Natural killer cell (primary cell): ENCODE measurements around the gene KNOP1. TPM values are rescaled to one million over a fixed set of nuclear protein-coding genes. Genes with fewer than 3 reads are reported as not detected.

Experiments used
- ATAC-seq, 3 donors: fragments of 150-1000 bp in 2 of 3; fragments of 200-7000 bp in 1 of 3; cut with Tn5 transposase; 1 replicate in 1 of 3; 2 replicates in 2 of 3; pipeline ENCODE4 v1.10.0; 2021; ENCODE audit warnings: mild to moderate bottlenecking in 2 of 3, moderate library complexity in 2 of 3
- DNase-seq, 2 donors: peaks; one replicate each; pipeline versions ENCODE4 v3.0.0 to v3.0.0-alpha.2; 2013 to 2021; ENCODE audit warnings: mixed read lengths in 1 of 2
- H3K27ac ChIP-seq: one replicate; pipeline ENCODE4 v1.5.1; 2013; ENCODE audit warnings: mild to moderate bottlenecking, low read length
- H3K27me3 ChIP-seq: one replicate; pipeline ENCODE4 v1.6.1; 2013; ENCODE audit warnings: low read length; ENCODE audit not compliant: control insufficient read depth, insufficient read depth
- H3K36me3 ChIP-seq: one replicate; pipeline ENCODE4 v1.6.1; 2013; ENCODE audit warnings: low read length; ENCODE audit not compliant: control insufficient read depth, insufficient read depth
- H3K4me1 ChIP-seq: one replicate; pipeline ENCODE4 v1.6.1; 2013; ENCODE audit warnings: low read length; ENCODE audit not compliant: control insufficient read depth, insufficient read depth
- H3K4me3 ChIP-seq: one replicate; pipeline ENCODE4 v1.5.1; 2013; ENCODE audit warnings: low read length
- H3K9me3 ChIP-seq: one replicate; pipeline ENCODE4 v1.6.1; 2013; ENCODE audit warnings: low read length; ENCODE audit not compliant: control insufficient read depth, insufficient read depth
- H3K27ac Mint-ChIP-seq, 2 donors: one replicate each; pipeline ENCODE4 v1.8.0; 2022; ENCODE audit warnings: mild to moderate bottlenecking in 2 of 2, mixed read lengths in 2 of 2, moderate library complexity in 1 of 2
- H3K27me3 Mint-ChIP-seq, 2 donors: one replicate each; pipeline ENCODE4 v1.8.0; 2022; ENCODE audit warnings: low read depth in 2 of 2, mixed read lengths in 2 of 2
- H3K36me3 Mint-ChIP-seq: one replicate; pipeline ENCODE4 v1.8.0; 2022; ENCODE audit warnings: mixed read lengths
- H3K4me1 Mint-ChIP-seq, 2 donors: one replicate each; pipeline ENCODE4 v1.8.0; 2022; ENCODE audit warnings: mixed read lengths in 2 of 2
- H3K4me3 Mint-ChIP-seq: one replicate; pipeline ENCODE4 v1.8.0; 2022; ENCODE audit warnings: mild to moderate bottlenecking, moderate library complexity, mixed read lengths
- H3K9me3 Mint-ChIP-seq, 2 donors: one replicate each; pipeline ENCODE4 v1.8.0; 2022; ENCODE audit warnings: mixed read lengths in 2 of 2
- WGBS: methylation state at CpG from one replicate; pipeline ENCODE4 v1.1.7; 2013; ENCODE audit warnings: missing lambda C conversion rate; ENCODE audit not compliant: insufficient coverage; 5-methylcytosine and 5-hydroxymethylcytosine counted together
- intact Hi-C: fragments of 100-400 bp; cut with micrococcal nuclease; formaldehyde crosslinking; loops from one replicate; pipeline ENCODE4 v1.14.2; 2022
- total RNA-seq, 4 donors: library from RNA; stranded (reverse); fragments of 120-200 nt in 1 of 4; gene quantifications; one replicate each; pipeline versions ENCODE4 v1.2.3 to v1.2.4, GENCODE V29; 2013 to 2022
- TF ChIP-seq, protein P1 (sequence below): fragments of 200-600 bp; IDR thresholded peaks from one replicate; pipeline ENCODE4 v1.8.0; 2022; ENCODE audit warnings: antibody characterized with exemption

The KNOP1 gene
- total RNA-seq, 3 donors from 2014 or later (not counting 1 experiment from before 2014, with no cell fraction given) = 5.6 to 8.0 (median 6.9) TPM

DNA sequence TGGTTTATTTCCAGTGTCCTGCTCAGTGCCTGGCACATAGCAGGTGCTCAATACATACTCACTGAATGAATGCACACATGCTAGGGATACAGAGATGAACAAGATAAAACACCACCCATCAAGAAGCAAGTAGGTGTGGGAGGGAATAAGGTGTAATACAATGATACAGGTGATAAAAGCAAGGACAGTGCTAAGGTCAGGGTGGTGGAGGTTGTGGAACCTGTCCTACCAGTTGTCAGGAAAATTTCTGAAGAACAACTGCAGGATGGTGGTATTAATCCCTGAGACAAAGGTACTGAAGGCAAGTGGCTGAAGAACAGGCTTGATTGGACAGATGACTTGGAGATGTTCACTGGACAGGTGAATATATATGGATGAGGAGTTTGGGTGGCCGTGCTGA, 1.8 kb downstream of the KNOP1 start:
- Mint-ChIP-seq H3K4me3 (peak overlapping the region; percentile 58), H3K36me3 (peaks cover 11% of the 10 kb centered on the region), H3K27me3 (no peaks in the 10 kb centered on the region), H3K9me3 (no peaks in the 10 kb centered on the region), H3K4me1 (peaks cover 28 to 37% of the 10 kb centered on the region in 2 donors), H3K27ac (no peak overlapping the region)
- Histone ChIP-seq H3K27ac (no peak overlapping the region), H3K4me1 (peaks cover 13% of the 10 kb centered on the region), H3K4me3 (no peak overlapping the region), H3K9me3 (no peaks in the 10 kb centered on the region), H3K27me3 (no peaks in the 10 kb centered on the region), H3K36me3 (peaks cover 2% of the 10 kb centered on the region)
- ATAC-seq (no peak), DNase-seq (no peak)
- TF ChIP-seq, protein P1, sequence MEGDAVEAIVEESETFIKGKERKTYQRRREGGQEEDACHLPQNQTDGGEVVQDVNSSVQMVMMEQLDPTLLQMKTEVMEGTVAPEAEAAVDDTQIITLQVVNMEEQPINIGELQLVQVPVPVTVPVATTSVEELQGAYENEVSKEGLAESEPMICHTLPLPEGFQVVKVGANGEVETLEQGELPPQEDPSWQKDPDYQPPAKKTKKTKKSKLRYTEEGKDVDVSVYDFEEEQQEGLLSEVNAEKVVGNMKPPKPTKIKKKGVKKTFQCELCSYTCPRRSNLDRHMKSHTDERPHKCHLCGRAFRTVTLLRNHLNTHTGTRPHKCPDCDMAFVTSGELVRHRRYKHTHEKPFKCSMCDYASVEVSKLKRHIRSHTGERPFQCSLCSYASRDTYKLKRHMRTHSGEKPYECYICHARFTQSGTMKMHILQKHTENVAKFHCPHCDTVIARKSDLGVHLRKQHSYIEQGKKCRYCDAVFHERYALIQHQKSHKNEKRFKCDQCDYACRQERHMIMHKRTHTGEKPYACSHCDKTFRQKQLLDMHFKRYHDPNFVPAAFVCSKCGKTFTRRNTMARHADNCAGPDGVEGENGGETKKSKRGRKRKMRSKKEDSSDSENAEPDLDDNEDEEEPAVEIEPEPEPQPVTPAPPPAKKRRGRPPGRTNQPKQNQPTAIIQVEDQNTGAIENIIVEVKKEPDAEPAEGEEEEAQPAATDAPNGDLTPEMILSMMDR = no peak
- intact Hi-C loops = no loop called here
- 95% methylated on average over 1 of the region's 1 CpG for WGBS

DNA sequence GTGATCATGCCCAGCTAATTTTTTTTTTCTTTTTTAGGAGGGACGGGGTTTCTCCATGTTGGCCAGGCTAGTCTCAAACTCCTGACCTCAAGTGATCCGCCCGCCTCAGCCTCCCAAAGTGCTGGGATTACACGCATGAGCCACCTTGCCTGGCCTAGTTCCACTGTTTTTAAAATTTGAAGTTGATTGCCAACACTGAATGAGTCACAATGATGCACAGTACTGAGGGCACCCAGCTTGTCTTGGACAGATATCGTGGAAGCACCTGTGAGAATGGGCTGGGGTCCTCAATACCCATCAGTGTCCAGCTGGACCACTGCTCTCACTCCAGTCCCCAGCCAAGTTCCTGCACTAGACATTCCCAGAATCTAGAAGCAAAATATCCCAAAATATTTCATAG, 2.5 kb downstream of the KNOP1 start:
- intact Hi-C loops = no loop called here
- Mint-ChIP-seq H3K9me3 (no peaks in the 10 kb centered on the region), H3K27me3 (no peaks in the 10 kb centered on the region), H3K36me3 (peaks cover 11% of the 10 kb centered on the region), H3K4me1 (peaks cover 28 to 37% of the 10 kb centered on the region in 2 donors), H3K4me3 (no peak overlapping the region), H3K27ac (no peak overlapping the region)
- Histone ChIP-seq H3K27ac (no peak overlapping the region), H3K4me1 (peaks cover 13% of the 10 kb centered on the region), H3K27me3 (no peaks in the 10 kb centered on the region), H3K36me3 (peaks cover 2% of the 10 kb centered on the region), H3K4me3 (no peak overlapping the region), H3K9me3 (no peaks in the 10 kb centered on the region)
- WGBS = 97% methylated on average over 5 of the region's 5 CpGs
- ATAC-seq (no peak), DNase-seq (no peak)
- TF ChIP-seq, protein P1 = no peak

DNA sequence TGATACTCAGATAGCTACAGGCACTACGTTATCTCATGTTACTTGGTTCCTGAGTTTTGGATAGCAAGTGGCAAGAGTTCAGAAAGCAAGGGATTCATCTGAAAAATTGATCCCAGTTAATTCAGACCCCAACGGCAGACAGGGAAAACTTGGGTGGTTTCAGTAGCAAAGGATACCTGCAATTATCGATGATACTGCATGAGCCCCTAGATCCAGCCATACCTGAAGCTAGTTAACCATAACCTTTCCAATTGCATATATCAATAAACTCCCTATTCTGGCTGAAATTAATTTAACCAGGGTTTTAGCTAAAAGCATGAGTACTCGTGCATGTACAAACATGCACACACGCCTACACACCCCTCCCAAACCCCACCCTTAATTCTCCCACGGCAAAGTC, 4.3 kb downstream of the KNOP1 start:
- Histone ChIP-seq H3K4me3 (no peak overlapping the region), H3K27ac (no peak overlapping the region), H3K9me3 (no peaks in the 10 kb centered on the region), H3K36me3 (peaks cover 12% of the 10 kb centered on the region), H3K27me3 (no peaks in the 10 kb centered on the region), H3K4me1 (peaks cover 11% of the 10 kb centered on the region)
- Mint-ChIP-seq H3K36me3 (peaks cover 11% of the 10 kb centered on the region), H3K27ac (no peak overlapping the region), H3K27me3 (no peaks in the 10 kb centered on the region), H3K9me3 (no peaks in the 10 kb centered on the region), H3K4me1 (peaks cover 28 to 46% of the 10 kb centered on the region in 2 donors), H3K4me3 (no peak overlapping the region)
- DNase-seq (no peak), ATAC-seq (no peak)
- TF ChIP-seq, protein P1 = no peak
- intact Hi-C loops = no loop called here
- WGBS = 93% methylated on average over 6 of the region's 6 CpGs

DNA sequence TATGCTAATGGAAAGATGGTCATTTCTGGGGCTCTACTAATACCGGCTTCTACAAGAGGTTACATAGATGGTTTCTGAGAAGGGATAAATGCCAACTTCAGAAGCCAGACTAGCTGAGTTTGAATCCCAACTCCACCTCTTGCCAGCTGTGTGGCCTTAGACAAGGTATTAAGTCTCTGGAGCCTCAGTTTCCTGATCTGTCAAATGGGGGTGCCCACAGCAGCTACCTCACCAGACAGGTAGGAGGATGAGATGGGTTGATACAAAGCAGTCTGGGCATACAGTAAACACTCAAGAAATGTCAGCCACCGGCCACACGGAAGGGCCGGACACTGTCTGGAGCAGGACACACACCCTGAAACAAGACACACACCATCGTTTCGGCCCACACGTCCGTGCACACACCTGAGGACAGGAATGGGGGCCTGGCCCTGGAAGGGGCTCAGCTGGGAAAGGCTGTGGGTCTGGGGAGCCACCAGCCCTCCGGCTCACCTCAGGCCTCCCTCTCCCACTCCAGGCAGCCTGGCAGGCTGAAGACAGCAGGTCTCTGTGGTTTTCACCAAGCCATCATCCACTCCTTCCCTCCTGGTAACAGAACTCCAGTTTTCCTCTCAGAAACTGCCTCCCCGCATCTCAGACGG, 5.5 kb downstream of the KNOP1 start:
- H3K27me3 ChIP-seq = no peaks in the 10 kb centered on the region
- H3K27ac Mint-ChIP-seq = no peak overlapping the region
- H3K9me3 Mint-ChIP-seq = no peaks in the 10 kb centered on the region
- no peaks in the 10 kb centered on the region for H3K9me3 ChIP-seq
- H3K4me3 Mint-ChIP-seq = no peak overlapping the region
- peaks cover 26 to 40% of the 10 kb centered on the region in 2 donors for H3K4me1 Mint-ChIP-seq
- H3K36me3 ChIP-seq = peaks cover 12% of the 10 kb centered on the region
- TF ChIP-seq, protein P1 = no peak
- ATAC-seq (no peak), DNase-seq (no peak)
- peaks cover 11% of the 10 kb centered on the region for H3K36me3 Mint-ChIP-seq
- no peak overlapping the region for H3K27ac ChIP-seq
- WGBS = 95% methylated on average over 11 of the region's 11 CpGs
- no peak overlapping the region for H3K4me3 ChIP-seq
- peaks cover 6% of the 10 kb centered on the region for H3K4me1 ChIP-seq
- intact Hi-C loops = no loop called here
- H3K27me3 Mint-ChIP-seq = no peaks in the 10 kb centered on the region
